PFSK-1 (cell line): Measurements from ENCODE around the gene ZFAND5.

Experiments
- FOXP2 ChIP-seq: optimal IDR thresholded peaks from 2 replicates; pipeline ENCODE3; 2011; ENCODE audit warnings: borderline replicate concordance, control low read depth, inconsistent platforms; ENCODE audit not compliant: insufficient read depth; ENCODE audit errors: extremely low read length, extremely low read depth
- POLR2AphosphoS5 ChIP-seq: IDR thresholded peaks from 2 replicates; pipeline ENCODE4 v1.6.1; 2012; ENCODE audit warnings: low read depth, mild to moderate bottlenecking, control low read depth, low read length, moderate library complexity
- REST ChIP-seq, 2 experiments: IDR thresholded peaks; 2 replicates each; pipeline versions ENCODE4 v1.6.1 to v1.8.0; 2011 to 2012; ENCODE audit warnings: low read depth in 2 of 2, low read length in 2 of 2, control low read depth in 1 of 2, inconsistent platforms in 1 of 2, mild to moderate bottlenecking in 1 of 2, moderate library complexity in 1 of 2; ENCODE audit not compliant: insufficient read depth in 1 of 2
- SIN3A ChIP-seq: IDR thresholded peaks from 2 replicates; pipeline ENCODE4 v1.6.1; 2012; ENCODE audit warnings: mild to moderate bottlenecking, low read length, moderate library complexity, borderline replicate concordance; ENCODE audit not compliant: insufficient read depth
- TAF1 ChIP-seq: IDR thresholded peaks from 2 replicates; pipeline ENCODE4 v1.6.1; 2012; ENCODE audit warnings: low read length, control low read depth, borderline replicate concordance; ENCODE audit not compliant: insufficient read depth

Gene ZFAND5

GRCh38 chr9:72349240-72349639 is 15.8 kb downstream of the ZFAND5 start:
- TF ChIP-seq REST (IDR thresholded peaks at IDR 0.05; ENCODE audit: insufficient read depth in 1 of 2, low read depth in 2 of 2, low read length in 2 of 2) (no peak), TAF1 (no peak), SIN3A (no peak), FOXP2 (no peak)

GRCh38 chr9:72346333-72346732 is 18.7 kb downstream of the ZFAND5 start:
- TF ChIP-seq FOXP2 (no peak), SIN3A (no peak)

GRCh38 chr9:72338631-72339030 is 26.4 kb downstream of the ZFAND5 start:
- no peak for TF ChIP-seq REST (IDR thresholded peaks at IDR 0.05; ENCODE audit: insufficient read depth in 1 of 2, low read depth in 2 of 2, low read length in 2 of 2)
- no peak for TF ChIP-seq TAF1
- no peak for TF ChIP-seq FOXP2
- TF ChIP-seq POLR2AphosphoS5 = no peak
- no peak for TF ChIP-seq SIN3A

- no peak for TF ChIP-seq REST (IDR thresholded peaks at IDR 0.05; ENCODE audit: insufficient read depth in 1 of 2, low read depth in 2 of 2, low read length in 2 of 2)
- no peak for TF ChIP-seq SIN3A
- TF ChIP-seq TAF1 = no peak
- TF ChIP-seq POLR2AphosphoS5 = no peak
- no peak for TF ChIP-seq FOXP2
These were observed 27.7 kb downstream of the ZFAND5 start for GRCh38 chr9:72337286-72337685.

GRCh38 chr9:72334658-72335337 is 30.2 kb downstream of the ZFAND5 start:
- TF ChIP-seq REST (IDR thresholded peaks at IDR 0.05; ENCODE audit: insufficient read depth in 1 of 2, low read depth in 2 of 2, low read length in 2 of 2) (no peak), TAF1 (no peak), SIN3A (no peak), POLR2AphosphoS5 (no peak), FOXP2 (no peak)
